B cell (primary cell): ENCODE results near the gene ITGB2.

Experiments
- CTCF ChIP-seq: fragments of 200-600 bp; IDR thresholded peaks from one replicate; pipeline ENCODE4 v1.8.0; 2022; ENCODE audit warnings: antibody characterized with exemption, mild to moderate bottlenecking
- EZH2 ChIP-seq: IDR thresholded peaks from 2 replicates; pipeline ENCODE4 v1.6.1; 2012; ENCODE audit warnings: borderline replicate concordance, low read depth, mild to moderate bottlenecking, moderate library complexity, low read length; ENCODE audit not compliant: insufficient read depth, poor library complexity, severe bottlenecking

GRCh38 chr21:44872649-44873355, 47.9 kb downstream of the ITGB2 start:
- no peak for TF ChIP-seq CTCF
- no peak for TF ChIP-seq EZH2
